Keratinocyte (primary cell): ENCODE results near the gene FERMT3. TPM values are rescaled to one million over a fixed set of nuclear protein-coding genes. Genes with fewer than 3 reads are reported as not detected.

ENCODE experiments used
- DNase-seq: peaks from one replicate; pipeline ENCODE4 v3.0.0-alpha.2; 2011; ENCODE audit warnings: low read depth, missing footprints, low spot score
- FAIRE-seq: peaks from 2 replicates; lab custom pipeline; 2011; peaks lifted over from hg19 to GRCh38; lab: Jason Lieb, UNC
- H2AFZ ChIP-seq: 2 replicates; pipeline ENCODE4 v1.6.0; 2012; ENCODE audit warnings: low read length, control low read depth, inconsistent platforms; ENCODE audit not compliant: control insufficient read depth
- H3K27ac ChIP-seq: 2 replicates; pipeline ENCODE4 v1.5.1; 2011; ENCODE audit warnings: low read length; ENCODE audit not compliant: control insufficient read depth, insufficient read depth
- H3K27me3 ChIP-seq: 3 replicates; pipeline ENCODE4 v1.6.0; 2011; ENCODE audit warnings: low read length; ENCODE audit not compliant: control insufficient read depth, insufficient read depth; ENCODE audit errors: extremely low read depth
- H3K36me3 ChIP-seq, 2 experiments: 2 replicates in 1 of 2; 3 replicates in 1 of 2; pipeline ENCODE4 v1.5.1; 2011; ENCODE audit warnings: low read length in 2 of 2, mild to moderate bottlenecking in 1 of 2; ENCODE audit not compliant: control insufficient read depth in 2 of 2, insufficient read depth in 2 of 2; ENCODE audit errors: extremely low read depth in 1 of 2
- H3K4me1 ChIP-seq: 3 replicates; pipeline ENCODE4 v1.5.1; 2011; ENCODE audit warnings: low read length; ENCODE audit not compliant: control insufficient read depth, insufficient read depth; ENCODE audit errors: extremely low read depth
- H3K4me2 ChIP-seq: 3 replicates; pipeline ENCODE4 v1.6.0; 2011; ENCODE audit warnings: low read depth, low read length; ENCODE audit not compliant: control insufficient read depth, insufficient read depth; ENCODE audit errors: extremely low read depth
- H3K4me3 ChIP-seq, 3 experiments: fragments of 200-600 bp in 1 of 3; sonication (generic) in 1 of 3; 2 replicates in 2 of 3; 3 replicates in 1 of 3; pipeline ENCODE4 v1.5.1; 2011 to 2016; ENCODE audit warnings: low read length in 3 of 3, mild to moderate bottlenecking in 3 of 3, control low read depth in 2 of 3, inconsistent platforms in 1 of 3, low read depth in 1 of 3, mixed read lengths in 1 of 3, mixed run types in 1 of 3, moderate library complexity in 1 of 3; ENCODE audit not compliant: control insufficient read depth in 2 of 3, insufficient read depth in 2 of 3; ENCODE audit errors: extremely low read depth in 1 of 3
- H3K79me2 ChIP-seq: 2 replicates; pipeline ENCODE4 v1.6.0; 2012; ENCODE audit warnings: low read length; ENCODE audit not compliant: control insufficient read depth, insufficient read depth
- H3K9ac ChIP-seq: 3 replicates; pipeline ENCODE4 v1.6.0; 2011; ENCODE audit warnings: low read length; ENCODE audit not compliant: control insufficient read depth, insufficient read depth; ENCODE audit errors: extremely low read depth
- H3K9me1 ChIP-seq: 3 replicates; pipeline ENCODE4 v1.6.0; 2011; ENCODE audit warnings: low read length; ENCODE audit not compliant: control insufficient read depth, insufficient read depth; ENCODE audit errors: extremely low read depth
- H3K9me3 ChIP-seq: 2 replicates; pipeline ENCODE4 v1.5.1; 2012; ENCODE audit warnings: low read depth, low read length; ENCODE audit not compliant: control insufficient read depth
- H4K20me1 ChIP-seq: 3 replicates; pipeline ENCODE4 v1.6.0; 2011; ENCODE audit warnings: low read length; ENCODE audit not compliant: control insufficient read depth, insufficient read depth; ENCODE audit errors: extremely low read depth
- EZH2 ChIP-seq: IDR thresholded peaks from one replicate; pipeline ENCODE4 v1.6.1; 2012; ENCODE audit warnings: inconsistent platforms, mild to moderate bottlenecking, low read length, moderate library complexity
- dilution Hi-C: fragments of 300-500 bp; cut with MboI; formaldehyde crosslinking; loops from one replicate; pipeline ENCODE4 v1.7.0; 2020; ENCODE audit warnings: low sequenced_read_pairs; ENCODE audit not compliant: extremely low pct_ligation_motif_present
- polyA plus RNA-seq, 5 experiments: library from polyadenylated mRNA; depleted of rRNA in 3 of 5; stranded (reverse) in 3 of 5; stranded (forward) in 1 of 5; unstranded in 1 of 5; fragments of >200 nt; gene quantifications; 1 replicate in 1 of 5; 2 replicates in 3 of 5; 3 replicates in 1 of 5; pipeline versions ENCODE4 v1.2.1 to v1.2.3, GENCODE V29; 2011 to 2012; ENCODE audit warnings: missing spikeins in 2 of 5, low read depth in 1 of 5, low replicate concordance in 1 of 5
- TF ChIP-seq, protein P1 (sequence below), 3 experiments: IDR thresholded peaks in 1 of 3; conservative IDR thresholded peaks in 1 of 3; optimal IDR thresholded peaks in 1 of 3; 2 replicates in 2 of 3; 3 replicates in 1 of 3; pipeline versions ENCODE3 to v1.5.1; 2011; ENCODE audit warnings: low read length in 3 of 3, mild to moderate bottlenecking in 3 of 3, moderate library complexity in 2 of 3, control low read depth in 1 of 3, inconsistent platforms in 1 of 3; ENCODE audit not compliant: insufficient read depth in 2 of 3; ENCODE audit errors: extremely low read depth in 1 of 3

The FERMT3 gene
- polyA plus RNA-seq, 1 donor (not counting 4 experiments of a cell fraction or from before 2014, with no cell fraction given), result 0.98 TPM

DNA sequence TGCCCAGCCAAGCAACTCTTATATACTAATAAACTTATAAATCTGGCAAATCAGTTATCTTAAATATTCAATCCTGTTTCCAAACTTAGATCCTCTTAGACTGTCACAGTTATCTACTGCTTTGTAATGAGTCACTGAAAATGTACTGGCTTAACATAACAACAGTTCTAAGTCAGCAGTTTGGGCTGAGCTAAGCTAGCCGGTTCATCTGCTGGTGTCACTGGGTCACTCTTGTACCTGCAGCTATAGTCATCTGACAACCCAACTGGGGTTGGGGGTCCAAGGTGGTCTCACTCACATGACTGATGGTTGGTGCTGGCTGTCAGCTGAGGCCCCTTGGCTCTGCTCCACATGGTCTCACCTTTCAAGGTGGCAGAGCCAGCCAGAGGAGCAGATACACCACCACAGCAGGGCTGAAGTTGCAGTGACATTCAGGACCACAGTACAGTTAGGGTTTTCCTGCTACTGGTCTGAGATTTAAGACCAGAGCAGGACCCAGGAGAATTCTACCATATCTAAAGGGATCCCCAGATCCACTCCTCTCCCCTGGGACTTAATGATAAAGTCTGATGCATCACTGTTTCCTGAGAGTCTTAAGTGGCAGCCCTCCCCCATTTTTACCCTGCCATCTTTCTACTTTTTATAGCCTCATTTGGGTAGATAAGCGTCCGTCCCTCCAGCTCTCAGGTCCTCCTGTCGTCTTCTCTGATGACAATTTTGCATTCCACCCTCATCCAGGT is 32.7 kb upstream of the FERMT3 start:
- Histone ChIP-seq H3K27ac (no peak overlapping the region), H2AFZ (no peak overlapping the region), H3K4me1 (no peaks in the 10 kb centered on the region), H4K20me1 (no peaks in the 10 kb centered on the region), H3K4me2 (no peak overlapping the region), H3K9ac (no peak overlapping the region), H3K9me3 (no peaks in the 10 kb centered on the region), H3K79me2 (no peaks in the 10 kb centered on the region), H3K9me1 (no peaks in the 10 kb centered on the region), H3K27me3 (no peaks in the 10 kb centered on the region), H3K36me3 (no peaks in the 10 kb centered on the region), H3K4me3 (no peak overlapping the region)
- DNase-seq, result no peak
- dilution Hi-C loops, result no loop called here
- no peak for TF ChIP-seq EZH2
- TF ChIP-seq, protein P1, sequence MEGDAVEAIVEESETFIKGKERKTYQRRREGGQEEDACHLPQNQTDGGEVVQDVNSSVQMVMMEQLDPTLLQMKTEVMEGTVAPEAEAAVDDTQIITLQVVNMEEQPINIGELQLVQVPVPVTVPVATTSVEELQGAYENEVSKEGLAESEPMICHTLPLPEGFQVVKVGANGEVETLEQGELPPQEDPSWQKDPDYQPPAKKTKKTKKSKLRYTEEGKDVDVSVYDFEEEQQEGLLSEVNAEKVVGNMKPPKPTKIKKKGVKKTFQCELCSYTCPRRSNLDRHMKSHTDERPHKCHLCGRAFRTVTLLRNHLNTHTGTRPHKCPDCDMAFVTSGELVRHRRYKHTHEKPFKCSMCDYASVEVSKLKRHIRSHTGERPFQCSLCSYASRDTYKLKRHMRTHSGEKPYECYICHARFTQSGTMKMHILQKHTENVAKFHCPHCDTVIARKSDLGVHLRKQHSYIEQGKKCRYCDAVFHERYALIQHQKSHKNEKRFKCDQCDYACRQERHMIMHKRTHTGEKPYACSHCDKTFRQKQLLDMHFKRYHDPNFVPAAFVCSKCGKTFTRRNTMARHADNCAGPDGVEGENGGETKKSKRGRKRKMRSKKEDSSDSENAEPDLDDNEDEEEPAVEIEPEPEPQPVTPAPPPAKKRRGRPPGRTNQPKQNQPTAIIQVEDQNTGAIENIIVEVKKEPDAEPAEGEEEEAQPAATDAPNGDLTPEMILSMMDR (optimal IDR thresholded peaks at IDR 0.05 in 1 of 3, IDR thresholded peaks at IDR 0.05 in 1 of 3, conservative IDR thresholded peaks at IDR 0.05 in 1 of 3; ENCODE audit: extremely low read depth in 1 of 3, insufficient read depth in 2 of 3, low read length in 3 of 3), result no peak
- FAIRE-seq, result no peak

DNA sequence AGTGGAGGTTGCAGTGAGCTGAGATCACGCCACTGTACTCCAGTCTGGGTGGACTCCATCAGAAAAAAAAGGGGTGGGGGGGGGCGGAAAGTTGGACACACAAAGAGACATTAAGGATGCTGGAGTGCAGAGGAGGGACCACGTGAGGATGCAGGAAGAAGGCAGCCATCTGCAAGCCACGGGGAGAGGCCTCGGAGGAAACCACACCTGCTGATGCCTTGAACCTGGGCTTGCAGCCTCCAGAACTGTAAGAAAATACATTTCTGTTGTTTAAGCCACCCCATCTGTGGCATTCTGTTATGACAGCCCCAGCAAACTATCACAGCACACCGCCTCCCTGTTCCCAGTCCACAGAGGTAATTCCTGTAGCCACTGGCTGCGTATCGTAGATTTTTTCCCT is 29.8 kb upstream of the FERMT3 start:
- dilution Hi-C loops, result no loop called here
- TF ChIP-seq EZH2, result no peak
- TF ChIP-seq, protein P1 (optimal IDR thresholded peaks at IDR 0.05 in 1 of 3, IDR thresholded peaks at IDR 0.05 in 1 of 3, conservative IDR thresholded peaks at IDR 0.05 in 1 of 3; ENCODE audit: extremely low read depth in 1 of 3, insufficient read depth in 2 of 3, low read length in 3 of 3), result no peak
- Histone ChIP-seq H3K9ac (no peak overlapping the region), H3K27ac (no peak overlapping the region), H3K9me3 (no peaks in the 10 kb centered on the region), H3K79me2 (no peaks in the 10 kb centered on the region), H4K20me1 (no peaks in the 10 kb centered on the region), H3K4me3 (no peak overlapping the region), H3K36me3 (no peaks in the 10 kb centered on the region), H3K4me1 (peaks cover 7% of the 10 kb centered on the region), H2AFZ (no peak overlapping the region), H3K9me1 (no peaks in the 10 kb centered on the region), H3K4me2 (no peak overlapping the region), H3K27me3 (no peaks in the 10 kb centered on the region)
- DNase-seq (no peak), FAIRE-seq (no peak)
